Measurements from ENCODE around the gene SMPD2. TPM values are rescaled to one million over a fixed set of nuclear protein-coding genes. Genes with fewer than 3 reads are reported as not detected.

The SMPD2 gene
- polyA plus RNA-seq, 1 donor = 13.0 TPM

GRCh38 chr6:109484122-109484521 lies 43.6 kb downstream of the SMPD2 start:
- H3K4me3 ChIP-seq (ENCODE audit: low read length) = no peak overlapping the region
- H3K27ac ChIP-seq (ENCODE audit: low read length) = no peak overlapping the region
- 60% methylated on average over 1 of the region's 3 CpGs for WGBS (ENCODE audit: insufficient coverage, low lambda C conversion rate)
- H3K4me1 ChIP-seq (ENCODE audit: control insufficient read depth, insufficient read depth, low read length) = peaks cover 19% of the 10 kb centered on the region
- H3K36me3 ChIP-seq (ENCODE audit: control insufficient read depth, insufficient read depth, low read length) = peaks cover 20% of the 10 kb centered on the region
- H3K9me3 ChIP-seq (ENCODE audit: control insufficient read depth, low read depth, low read length) = peaks cover 3% of the 10 kb centered on the region
- no peak for DNase-seq
- H3K27me3 ChIP-seq (ENCODE audit: control insufficient read depth, insufficient read depth, low read length) = no peaks in the 10 kb centered on the region

DNA sequence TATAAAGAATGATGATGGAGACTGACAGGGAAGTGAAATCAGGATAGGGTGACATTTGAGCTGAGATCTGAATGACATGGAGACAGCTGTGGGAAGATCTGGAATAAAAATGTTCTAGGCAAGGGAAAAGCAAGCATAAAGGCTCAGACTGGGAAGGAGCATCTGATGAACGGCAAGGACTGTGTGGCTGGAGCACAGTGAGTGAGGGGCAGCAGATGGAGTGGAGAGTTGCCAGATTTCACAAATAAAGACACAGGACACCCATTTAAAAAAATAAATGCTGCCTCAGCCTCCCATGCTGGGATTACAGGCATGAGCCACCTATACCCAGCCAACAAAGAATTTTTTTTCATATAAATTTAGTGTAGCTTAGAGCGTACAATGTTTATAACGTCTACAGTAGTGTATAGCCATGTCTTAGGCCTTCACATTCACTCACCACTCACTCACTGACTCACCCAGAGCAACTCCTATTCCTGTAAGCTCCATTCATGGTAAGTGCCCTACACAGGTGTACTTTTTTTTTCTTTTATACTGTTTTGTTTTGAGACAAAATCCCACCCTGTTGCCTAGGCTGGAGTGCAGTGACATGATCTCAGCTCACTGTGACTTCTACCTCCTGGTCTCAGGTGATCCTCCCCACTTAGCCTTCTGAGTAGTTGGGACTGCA lies 44.9 kb downstream of the SMPD2 start:
- H3K4me1 ChIP-seq (ENCODE audit: control insufficient read depth, insufficient read depth, low read length) = peaks cover 13% of the 10 kb centered on the region
- H3K4me3 ChIP-seq (ENCODE audit: low read length) = no peak overlapping the region
- DNase-seq = no peak
- peaks cover 3% of the 10 kb centered on the region for H3K9me3 ChIP-seq (ENCODE audit: control insufficient read depth, low read depth, low read length)
- H3K27me3 ChIP-seq (ENCODE audit: control insufficient read depth, insufficient read depth, low read length) = no peaks in the 10 kb centered on the region
- peaks cover 14% of the 10 kb centered on the region for H3K36me3 ChIP-seq (ENCODE audit: control insufficient read depth, insufficient read depth, low read length)
- H3K27ac ChIP-seq (ENCODE audit: low read length) = no peak overlapping the region
- WGBS (ENCODE audit: insufficient coverage, low lambda C conversion rate) = no CpG with 5 or more reads among the region's 3 CpGs

DNA sequence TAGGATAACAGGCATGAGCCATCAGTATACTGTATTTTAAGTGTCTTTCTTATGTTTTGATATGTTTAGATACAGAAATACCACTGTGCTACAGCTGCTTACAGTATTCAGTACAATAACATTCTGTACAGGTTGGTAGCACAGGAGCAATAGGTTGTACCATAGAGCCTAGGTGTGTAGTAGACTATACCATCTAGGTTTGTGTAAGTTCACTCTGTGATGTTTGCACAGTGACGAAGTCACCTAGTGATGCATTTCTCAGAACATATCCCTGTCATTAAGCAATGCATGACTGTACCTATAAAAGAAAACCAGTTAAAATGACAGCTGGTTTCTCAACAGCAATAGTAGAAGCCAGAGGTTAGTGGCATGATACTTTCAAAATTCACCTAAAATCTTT lies 45.5 kb downstream of the SMPD2 start:
- Histone ChIP-seq H3K4me1 (ENCODE audit: control insufficient read depth, insufficient read depth, low read length) (peaks cover 8% of the 10 kb centered on the region), H3K9me3 (ENCODE audit: control insufficient read depth, low read depth, low read length) (peaks cover 3% of the 10 kb centered on the region), H3K4me3 (ENCODE audit: low read length) (no peak overlapping the region), H3K27ac (ENCODE audit: low read length) (no peak overlapping the region), H3K36me3 (ENCODE audit: control insufficient read depth, insufficient read depth, low read length) (peaks cover 8% of the 10 kb centered on the region), H3K27me3 (ENCODE audit: control insufficient read depth, insufficient read depth, low read length) (peaks cover 2% of the 10 kb centered on the region)
- no CpG with 5 or more reads among the region's 1 CpG for WGBS (ENCODE audit: insufficient coverage, low lambda C conversion rate)
- DNase-seq = peak; percentile 36 to 62

DNA sequence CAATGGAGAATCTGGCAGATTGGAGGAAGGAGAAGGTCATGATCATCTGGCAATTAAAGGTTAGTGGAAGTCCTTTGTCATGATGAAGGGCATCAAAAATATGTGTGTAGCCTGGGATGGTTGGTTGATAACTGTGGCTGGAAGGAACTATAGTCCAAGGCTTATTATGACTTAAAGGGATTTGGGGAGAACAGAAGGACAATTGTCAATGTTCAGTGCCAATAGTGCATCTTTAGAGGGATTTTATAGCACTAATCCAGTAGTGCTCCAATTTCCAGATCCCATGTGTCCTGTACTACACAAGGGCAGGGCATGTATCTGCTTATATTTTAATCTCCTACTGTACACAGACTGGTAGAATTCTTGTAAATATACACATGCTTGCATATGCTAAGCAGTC lies 47.5 kb downstream of the SMPD2 start:
- H3K9me3 ChIP-seq (ENCODE audit: control insufficient read depth, low read depth, low read length) = no peaks in the 10 kb centered on the region
- peaks cover 2% of the 10 kb centered on the region for H3K27me3 ChIP-seq (ENCODE audit: control insufficient read depth, insufficient read depth, low read length)
- no peaks in the 10 kb centered on the region for H3K4me1 ChIP-seq (ENCODE audit: control insufficient read depth, insufficient read depth, low read length)
- H3K4me3 ChIP-seq (ENCODE audit: low read length) = no peak overlapping the region
- no peak for DNase-seq
- no peak overlapping the region for H3K27ac ChIP-seq (ENCODE audit: low read length)
- H3K36me3 ChIP-seq (ENCODE audit: control insufficient read depth, insufficient read depth, low read length) = no peaks in the 10 kb centered on the region

GRCh38 chr6:109490713-109491112 lies 50.2 kb downstream of the SMPD2 start:
- Histone ChIP-seq H3K27ac (ENCODE audit: low read length) (no peak overlapping the region), H3K4me3 (ENCODE audit: low read length) (no peak overlapping the region), H3K9me3 (ENCODE audit: control insufficient read depth, low read depth, low read length) (no peaks in the 10 kb centered on the region), H3K27me3 (ENCODE audit: control insufficient read depth, insufficient read depth, low read length) (peaks cover 2% of the 10 kb centered on the region), H3K4me1 (ENCODE audit: control insufficient read depth, insufficient read depth, low read length) (no peaks in the 10 kb centered on the region), H3K36me3 (ENCODE audit: control insufficient read depth, insufficient read depth, low read length) (no peaks in the 10 kb centered on the region)
- WGBS (ENCODE audit: insufficient coverage, low lambda C conversion rate) = no CpG with 5 or more reads among the region's 2 CpGs
- no peak for DNase-seq

DNA sequence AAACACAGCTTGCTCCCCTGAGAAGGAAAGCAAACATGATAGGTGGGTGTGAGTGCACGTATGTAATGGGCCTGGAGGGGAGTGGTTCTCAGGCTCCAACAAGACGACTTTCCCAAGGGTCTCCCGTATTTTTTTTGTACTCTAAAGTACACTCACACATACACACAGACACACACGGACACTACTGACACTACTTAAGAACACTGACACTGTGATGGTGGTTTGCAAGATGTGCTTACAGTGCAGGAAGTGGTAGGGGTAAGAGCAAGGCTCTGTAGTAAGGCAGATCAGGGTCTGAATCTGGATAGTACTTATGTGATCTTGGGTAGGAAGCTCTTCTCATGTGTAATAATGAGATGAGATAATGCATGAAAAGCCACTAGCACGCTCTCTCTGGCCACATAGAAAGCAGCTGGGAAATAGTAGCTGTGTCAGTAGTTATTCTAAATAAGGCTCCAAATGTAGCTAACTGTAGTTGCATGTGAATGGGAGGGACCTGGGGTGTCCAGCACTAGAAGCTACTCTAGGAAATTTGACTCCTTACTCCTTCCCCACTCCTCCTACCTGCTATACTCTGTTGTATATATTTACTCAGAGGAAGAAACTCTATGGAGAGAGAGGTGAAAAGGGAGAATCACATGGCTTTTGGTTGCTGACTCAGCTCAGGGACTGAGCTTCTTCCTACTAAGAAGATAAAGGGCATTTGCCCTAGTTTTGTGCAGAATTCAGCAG lies 50.8 kb downstream of the SMPD2 start:
- Histone ChIP-seq H3K4me3 (ENCODE audit: low read length) (no peak overlapping the region), H3K27me3 (ENCODE audit: control insufficient read depth, insufficient read depth, low read length) (peaks cover 2% of the 10 kb centered on the region), H3K9me3 (ENCODE audit: control insufficient read depth, low read depth, low read length) (no peaks in the 10 kb centered on the region), H3K36me3 (ENCODE audit: control insufficient read depth, insufficient read depth, low read length) (no peaks in the 10 kb centered on the region), H3K4me1 (ENCODE audit: control insufficient read depth, insufficient read depth, low read length) (no peaks in the 10 kb centered on the region), H3K27ac (ENCODE audit: low read length) (no peak overlapping the region)
- 17% methylated on average over 2 of the region's 5 CpGs for WGBS (ENCODE audit: insufficient coverage, low lambda C conversion rate)
- DNase-seq = no peak

Other genes starting within 250 kb of the SMPD2 start
- 558 TPM for gene CD164, start 58.3 kb upstream of the SMPD2 start, polyA plus RNA-seq
- 3.8 TPM for gene PPIL6, start 96 bp upstream of the SMPD2 start, polyA plus RNA-seq
- 170 TPM for gene MICAL1, start 15.0 kb downstream of the SMPD2 start, polyA plus RNA-seq
- gene ZBTB24, start 42.5 kb downstream of the SMPD2 start, polyA plus RNA-seq = 10.7 TPM

Data from large intestine (tissue), 3 donors.